Astrocyte (in vitro differentiated cells and primary cell): Measurements from ENCODE around the gene NDFIP2. TPM values are rescaled to one million over a fixed set of nuclear protein-coding genes. Genes with fewer than 3 reads are reported as not detected.

Experiments used
- DNase-seq: peaks from one replicate; pipeline ENCODE4 v3.0.0-alpha.2; 2010; ENCODE audit warnings: low read depth
- FAIRE-seq: peaks from 2 replicates; lab custom pipeline; 2011; peaks lifted over from hg19 to GRCh38; lab: Jason Lieb, UNC
- H2AFZ ChIP-seq: 2 replicates; pipeline ENCODE4 v1.6.0; 2012; ENCODE audit warnings: low read depth, low read length, inconsistent platforms
- H3K27ac ChIP-seq: 2 replicates; pipeline ENCODE4 v1.5.1; 2011; ENCODE audit warnings: low read depth, low read length, inconsistent platforms
- H3K27me3 ChIP-seq: 2 replicates; pipeline ENCODE4 v1.6.0; 2011; ENCODE audit warnings: low read length, inconsistent platforms; ENCODE audit not compliant: insufficient read depth
- H3K36me3 ChIP-seq: 2 replicates; pipeline ENCODE4 v1.5.1; 2011; ENCODE audit warnings: low read length, inconsistent platforms; ENCODE audit not compliant: insufficient read depth
- H3K4me1 ChIP-seq: 2 replicates; pipeline ENCODE4 v1.5.1; 2011; ENCODE audit warnings: low read length, inconsistent platforms; ENCODE audit not compliant: insufficient read depth
- H3K4me2 ChIP-seq: 2 replicates; pipeline ENCODE4 v1.6.0; 2012; ENCODE audit warnings: low read length, inconsistent platforms
- H3K4me3 ChIP-seq: 2 replicates; pipeline ENCODE4 v1.5.1; 2011; ENCODE audit warnings: low read depth, mild to moderate bottlenecking, low read length, inconsistent platforms; ENCODE audit not compliant: insufficient read depth
- H3K79me2 ChIP-seq: 2 replicates; pipeline ENCODE4 v1.6.0; 2012; ENCODE audit warnings: mild to moderate bottlenecking, low read length, inconsistent platforms; ENCODE audit not compliant: insufficient read depth
- H3K9ac ChIP-seq: 2 replicates; pipeline ENCODE4 v1.6.0; 2012; ENCODE audit warnings: mild to moderate bottlenecking, low read length, inconsistent platforms
- H3K9me3 ChIP-seq: 2 replicates; pipeline ENCODE4 v1.5.1; 2012; ENCODE audit warnings: low read depth, mild to moderate bottlenecking, low read length, inconsistent platforms; ENCODE audit not compliant: insufficient read depth
- H4K20me1 ChIP-seq: 2 replicates; pipeline ENCODE4 v1.6.0; 2012; ENCODE audit warnings: low read length, inconsistent platforms; ENCODE audit not compliant: insufficient read depth
- H3K27ac Mint-ChIP-seq: one replicate; pipeline ENCODE4 v1.8.0; 2021; ENCODE audit warnings: mild to moderate bottlenecking, mixed read lengths; ENCODE audit not compliant: unreplicated experiment
- H3K27me3 Mint-ChIP-seq: one replicate; pipeline ENCODE4 v1.8.0; 2021; ENCODE audit warnings: low read depth, mixed read lengths; ENCODE audit not compliant: unreplicated experiment
- H3K36me3 Mint-ChIP-seq: one replicate; pipeline ENCODE4 v1.8.0; 2021; ENCODE audit warnings: low read depth, mixed read lengths; ENCODE audit not compliant: unreplicated experiment
- H3K4me1 Mint-ChIP-seq: one replicate; pipeline ENCODE4 v1.8.0; 2021; ENCODE audit warnings: low read depth, mixed read lengths; ENCODE audit not compliant: unreplicated experiment
- H3K4me3 Mint-ChIP-seq: one replicate; pipeline ENCODE4 v1.8.0; 2021; ENCODE audit warnings: mild to moderate bottlenecking, moderate library complexity, mixed read lengths; ENCODE audit not compliant: unreplicated experiment
- H3K9me3 Mint-ChIP-seq: one replicate; pipeline ENCODE4 v1.8.0; 2021; ENCODE audit warnings: mild to moderate bottlenecking, mixed read lengths; ENCODE audit not compliant: unreplicated experiment
- CTCF ChIP-seq: IDR thresholded peaks from 2 replicates; pipeline ENCODE4 v1.5.1; 2011; ENCODE audit warnings: low read depth, mild to moderate bottlenecking, inconsistent platforms, low read length, moderate library complexity; ENCODE audit not compliant: insufficient read depth
- EZH2 ChIP-seq: IDR thresholded peaks from 2 replicates; pipeline ENCODE4 v1.6.1; 2012; ENCODE audit warnings: mild to moderate bottlenecking, low read length, inconsistent platforms; ENCODE audit not compliant: insufficient read depth
- total RNA-seq: library from RNA; stranded (reverse); gene quantifications from 2 replicates; pipeline ENCODE4 v1.2.1, GENCODE V29; 2021

Gene NDFIP2
- total RNA-seq, 1 donor from 2014 or later: 90.5 TPM

GRCh38 chr13:79512950-79513349, 32.0 kb downstream of the NDFIP2 start:
- Mint-ChIP-seq H3K4me3 (no peak overlapping the region), H3K36me3 (no peaks in the 10 kb centered on the region), H3K4me1 (peaks cover 5% of the 10 kb centered on the region), H3K9me3 (no peaks in the 10 kb centered on the region), H3K27ac (no peak overlapping the region), H3K27me3 (no peaks in the 10 kb centered on the region)
- Histone ChIP-seq H3K79me2 (peaks cover 84% of the 10 kb centered on the region), H3K9ac (no peak overlapping the region), H3K4me3 (no peak overlapping the region), H3K9me3 (no peaks in the 10 kb centered on the region), H3K36me3 (no peaks in the 10 kb centered on the region), H3K4me2 (no peak overlapping the region), H3K4me1 (no peaks in the 10 kb centered on the region), H4K20me1 (peaks cover 71% of the 10 kb centered on the region), H3K27me3 (no peaks in the 10 kb centered on the region), H3K27ac (no peak overlapping the region), H2AFZ (no peak overlapping the region)
- DNase-seq (no peak), FAIRE-seq (no peak)
- no peak for TF ChIP-seq EZH2
- no peak for TF ChIP-seq CTCF

- Mint-ChIP-seq H3K4me3 (no peak overlapping the region), H3K27ac (no peak overlapping the region), H3K27me3 (no peaks in the 10 kb centered on the region), H3K36me3 (no peaks in the 10 kb centered on the region), H3K9me3 (no peaks in the 10 kb centered on the region), H3K4me1 (no peaks in the 10 kb centered on the region)
- Histone ChIP-seq H3K27me3 (no peaks in the 10 kb centered on the region), H3K4me3 (no peak overlapping the region), H3K9ac (no peak overlapping the region), H3K27ac (no peak overlapping the region), H2AFZ (no peak overlapping the region), H4K20me1 (peaks cover 62% of the 10 kb centered on the region), H3K9me3 (no peaks in the 10 kb centered on the region), H3K36me3 (no peaks in the 10 kb centered on the region), H3K4me2 (no peak overlapping the region), H3K4me1 (no peaks in the 10 kb centered on the region), H3K79me2 (peaks cover 67% of the 10 kb centered on the region)
- DNase-seq (no peak), FAIRE-seq (no peak)
- TF ChIP-seq CTCF (no peak), EZH2 (no peak)
Measured at GRCh38 chr13:79516595-79516994, 35.6 kb downstream of the NDFIP2 start.

- peaks cover 53% of the 10 kb centered on the region for H4K20me1 ChIP-seq
- peaks cover 44% of the 10 kb centered on the region for H3K79me2 ChIP-seq
- Mint-ChIP-seq H3K27me3 (no peaks in the 10 kb centered on the region), H3K9me3 (no peaks in the 10 kb centered on the region), H3K4me3 (no peak overlapping the region), H3K4me1 (peaks cover 5% of the 10 kb centered on the region), H3K36me3 (peaks cover 5% of the 10 kb centered on the region), H3K27ac (no peak overlapping the region)
- DNase-seq (peak; percentile 54), FAIRE-seq (no peak)
- H3K4me1 ChIP-seq: peaks cover 6% of the 10 kb centered on the region
- no peak overlapping the region for H3K27ac ChIP-seq
- H3K4me3 ChIP-seq: no peak overlapping the region
- H3K9ac ChIP-seq: no peak overlapping the region
- no peaks in the 10 kb centered on the region for H3K27me3 ChIP-seq
- H3K9me3 ChIP-seq: no peaks in the 10 kb centered on the region
- no peak overlapping the region for H2AFZ ChIP-seq
- no peak for TF ChIP-seq EZH2
- no peak for TF ChIP-seq CTCF
- peaks cover 5% of the 10 kb centered on the region for H3K36me3 ChIP-seq
- peak overlapping the region; percentile 27 for H3K4me2 ChIP-seq
Measured at GRCh38 chr13:79519255-79519654, 38.3 kb downstream of the NDFIP2 start.
